Amygdala (tissue), 56 donors: ENCODE measurements around the gene PPARA.

Experiments used
- DNase-seq, 56 donors: peaks; one replicate each; lab custom pipeline; 2025; lab: John Stamatoyannopoulos, UW

PPARA gene

GRCh38 chr22:46162771-46163556, 12.6 kb downstream of the PPARA start:
- no peak for DNase-seq

GRCh38 chr22:46163557-46163888, 13.2 kb downstream of the PPARA start:
- no peak for DNase-seq

GRCh38 chr22:46165977-46166376, 15.7 kb downstream of the PPARA start:
- DNase-seq, result no peak

- no peak for DNase-seq
Observed at GRCh38 chr22:46169628-46170027, 19.3 kb downstream of the PPARA start.

GRCh38 chr22:46171940-46172339, 21.6 kb downstream of the PPARA start:
- no peak for DNase-seq

- no peak for DNase-seq
Observed at GRCh38 chr22:46172522-46173110, 22.3 kb downstream of the PPARA start.

- DNase-seq, result peak in 4 of 56 donors; percentile 15 to 23 (median 16)
Observed at GRCh38 chr22:46173152-46173551, 22.8 kb downstream of the PPARA start.

- DNase-seq, result no peak
Observed at GRCh38 chr22:46175631-46176030, 25.3 kb downstream of the PPARA start.

- DNase-seq, result no peak
Observed at GRCh38 chr22:46176508-46177003, 26.2 kb downstream of the PPARA start.

- DNase-seq, result no peak
Observed at GRCh38 chr22:46178755-46179505, 28.6 kb downstream of the PPARA start.

GRCh38 chr22:46179748-46180147, 29.4 kb downstream of the PPARA start:
- no peak for DNase-seq

GRCh38 chr22:46180370-46181137, 30.2 kb downstream of the PPARA start:
- no peak for DNase-seq

GRCh38 chr22:46183733-46184132, 33.4 kb downstream of the PPARA start:
- DNase-seq, result no peak

- DNase-seq, result no peak
Observed at GRCh38 chr22:46185283-46185682, 35.0 kb downstream of the PPARA start.

- no peak for DNase-seq
Observed at GRCh38 chr22:46187862-46188261, 37.5 kb downstream of the PPARA start.

GRCh38 chr22:46192210-46192993, 42.1 kb downstream of the PPARA start:
- no peak for DNase-seq

GRCh38 chr22:46193898-46194310, 43.6 kb downstream of the PPARA start:
- no peak for DNase-seq

GRCh38 chr22:46195487-46196165, 45.3 kb downstream of the PPARA start:
- no peak for DNase-seq

- DNase-seq, result peak in 4 of 56 donors; percentile 8 to 17 (median 10)
Observed at GRCh38 chr22:46196278-46196677, 46.0 kb downstream of the PPARA start.
